GM13976 (cell line): ENCODE data around the gene APOC3.

Source experiments
- DNase-seq: peaks from one replicate; pipeline ENCODE4 v3.0.0; 2012; ENCODE audit warnings: low spot score
- CTCF ChIP-seq: IDR thresholded peaks from 2 replicates; pipeline ENCODE4 v1.5.1; 2012; ENCODE audit warnings: borderline replicate concordance, mild to moderate bottlenecking; ENCODE audit not compliant: insufficient read depth; ENCODE audit errors: extremely low read depth, missing control alignments, control extremely low read depth
- in situ Hi-C: fragments of 300-500 bp; cut with MboI; formaldehyde crosslinking; loops from one replicate; pipeline ENCODE4 v1.12.0; 2022; ENCODE audit warnings: low sequenced_read_pairs, mixed read lengths, inconsistent platforms; ENCODE audit not compliant: unreplicated experiment

Gene APOC3

GRCh38 chr11:116823031-116823843, 6.5 kb upstream of the APOC3 start, which contains the start of gene APOA4:
Gene APOA4 (minus strand): TSS chr11:116823304. CDS start chr11:116823191, 113 bp downstream.
- TF ChIP-seq CTCF: no peak
- DNase-seq: no peak
- in situ Hi-C loops: no loop called here

- no peak for TF ChIP-seq CTCF
- in situ Hi-C loops: no loop called here
- DNase-seq: no peak
These were observed 4.3 kb upstream of the APOC3 start for GRCh38 chr11:116825434-116825833.

DNA sequence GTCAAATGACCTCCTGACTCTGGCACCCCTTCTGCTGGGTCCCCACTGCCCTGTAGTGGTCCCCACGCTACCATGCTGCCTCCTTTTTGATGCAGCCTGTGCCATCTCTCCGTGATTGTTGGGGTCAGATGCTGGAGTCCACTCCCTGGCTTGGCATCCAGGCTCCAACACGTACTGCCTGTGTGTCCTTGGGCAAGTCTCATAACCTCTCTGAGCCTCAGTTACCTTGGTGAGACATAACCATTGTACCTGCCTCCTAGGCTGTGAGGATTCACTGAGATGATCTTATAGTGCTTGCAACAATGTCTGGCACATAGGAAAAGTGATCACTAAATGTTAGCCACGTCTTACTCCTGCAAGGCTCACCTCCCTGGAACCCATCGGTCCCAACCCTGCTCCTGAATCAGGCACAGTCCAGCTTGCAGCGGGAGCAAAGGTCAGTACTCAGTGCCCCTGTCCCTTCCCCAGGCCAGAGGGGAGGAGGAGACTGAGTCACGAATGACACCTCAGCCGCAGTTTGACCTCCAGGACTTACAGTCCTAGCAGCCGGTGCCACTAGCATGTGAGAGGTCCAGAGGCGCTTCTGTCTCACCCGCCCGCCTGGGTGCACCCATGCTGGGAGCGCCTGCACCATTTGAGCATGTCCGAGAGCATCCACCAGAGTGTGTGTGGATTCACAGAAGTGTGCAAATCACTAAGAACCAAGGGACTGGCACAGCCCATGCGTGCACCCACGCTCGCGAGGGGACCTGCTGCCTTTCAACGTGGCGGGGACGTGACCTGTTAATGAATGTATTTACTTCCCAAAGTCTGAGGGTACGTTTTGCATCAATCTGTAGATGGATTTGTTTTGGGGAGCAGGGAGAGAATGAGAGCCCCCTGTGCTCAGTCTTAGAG, 3.6 kb upstream of the APOC3 start:
- no peak for TF ChIP-seq CTCF
- DNase-seq: no peak
- in situ Hi-C loops: no loop called here

DNA sequence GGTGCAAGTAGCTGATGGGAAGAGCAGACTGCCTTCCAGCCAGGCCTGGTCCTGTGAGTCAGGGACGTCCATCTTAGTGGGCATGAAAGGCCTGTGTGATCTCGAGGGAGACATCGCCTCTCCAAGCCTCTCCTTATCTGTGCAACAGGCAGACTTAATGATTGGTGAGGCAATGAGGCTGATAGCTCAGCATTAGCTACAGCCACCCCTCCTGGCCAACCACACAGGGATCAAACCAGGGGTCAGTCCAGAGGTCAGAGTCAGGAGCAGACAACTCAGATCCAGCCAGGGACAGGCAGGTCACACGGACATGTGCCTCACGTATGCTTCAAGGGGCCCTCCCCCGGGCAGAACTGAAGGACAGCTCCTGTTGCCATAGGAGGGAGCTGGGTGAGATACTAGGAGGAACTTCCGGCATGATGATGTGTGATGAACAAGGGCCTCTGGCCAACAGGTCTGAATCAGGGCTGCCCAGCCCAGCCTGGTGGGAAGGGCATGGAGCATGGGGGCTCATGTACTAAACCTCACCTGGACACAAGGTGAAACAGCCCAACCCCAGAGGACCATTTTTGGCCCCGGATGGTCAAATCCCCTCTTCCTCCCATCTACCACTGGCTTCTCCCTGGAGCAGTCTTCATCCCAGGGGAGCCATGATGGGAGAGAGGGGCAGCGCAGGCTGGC, 2.8 kb upstream of the APOC3 start:
- in situ Hi-C loops: no loop called here

GRCh38 chr11:116827461-116827860, 2.2 kb upstream of the APOC3 start:
- DNase-seq: no peak
- in situ Hi-C loops: no loop called here
- no peak for TF ChIP-seq CTCF

More for the DNA sequence above, 2.8 kb upstream of the APOC3 start:
- TF ChIP-seq CTCF: no peak
- no peak for DNase-seq
